H1 (cell line): ENCODE results near the gene KCNQ1OT1. TPM values are rescaled to one million over a fixed set of nuclear protein-coding genes. Genes with fewer than 3 reads are reported as not detected.

Source experiments
- ASH2L ChIP-seq: fragments of 200-600, 300-600 bp; sonication (generic); IDR thresholded peaks from one replicate; pipeline ENCODE4 v1.7.1; 2017; ENCODE audit warnings: low read length
- CBX8 ChIP-seq: fragments of 300-800, 300-1000 bp; sonication (generic); IDR thresholded peaks from 2 replicates; pipeline ENCODE4 v1.7.1; 2016; ENCODE audit warnings: low read depth, low read length, borderline replicate concordance
- CHD7 ChIP-seq: fragments of 300-600 bp; sonication (generic); IDR thresholded peaks from 2 replicates; pipeline ENCODE4 v1.7.1; 2012; ENCODE audit warnings: low read length, moderate library complexity, mild to moderate bottlenecking, inconsistent platforms; ENCODE audit not compliant: insufficient replicate concordance
- CREB1 ChIP-seq: IDR thresholded peaks from 2 replicates; pipeline ENCODE4 v1.6.1; 2012; ENCODE audit warnings: inconsistent platforms
- HDAC2 ChIP-seq, 2 experiments: fragments of 300-600 bp in 1 of 2; sonication (generic) in 1 of 2; IDR thresholded peaks; 2 replicates each; pipeline ENCODE4 v1.6.1; 2011 to 2012; ENCODE audit warnings: low read depth in 2 of 2, low read length in 2 of 2, mild to moderate bottlenecking in 2 of 2, moderate library complexity in 2 of 2, borderline replicate concordance in 1 of 2, inconsistent platforms in 1 of 2
- NRF1 ChIP-seq: IDR thresholded peaks from 2 replicates; pipeline ENCODE4 v1.6.1; 2011; ENCODE audit warnings: mild to moderate bottlenecking, low read depth, low read length, improper control_type of control experiment
- SRF ChIP-seq: IDR thresholded peaks from 2 replicates; pipeline ENCODE4 v1.6.1; 2011; ENCODE audit warnings: mild to moderate bottlenecking, low read depth, low read length, moderate library complexity
- YY1 ChIP-seq: IDR thresholded peaks from 2 replicates; pipeline ENCODE4 v1.6.1; 2011; ENCODE audit warnings: low read depth, mild to moderate bottlenecking, low read length
- polyA plus RNA-seq, 7 experiments: library from polyadenylated mRNA; depleted of rRNA in 3 of 7; stranded (reverse) in 5 of 7; unstranded in 2 of 7; fragments of >200 nt in 5 of 7; fragments of 200-250 nt in 2 of 7; gene quantifications; 1 replicate in 5 of 7; 2 replicates in 1 of 7; 4 replicates in 1 of 7; pipeline versions ENCODE4 v1.2.1 to v1.2.3, GENCODE V29; 2011 to 2013; ENCODE audit warnings: missing spikeins in 2 of 7, mixed read lengths in 2 of 7
- total RNA-seq: library from RNA; stranded (reverse); fragmentation: NEBNext Ultra II Directional; extraction: Animal tissue kit (Norgen Biotek cat#: 25700); gene quantifications from 2 replicates; pipeline ENCODE4 v1.2.1, GENCODE V29; 2021
- TF ChIP-seq, protein P1 (sequence below): IDR thresholded peaks from 2 replicates; pipeline ENCODE4 v1.6.1; 2012; ENCODE audit warnings: low read length, inconsistent platforms

Gene KCNQ1OT1
- total and polyA plus RNA-seq, 2 of the 8 experiments (the other 6 are each of a cell fraction or from before 2014, with no cell fraction given) = 0.21 to 1.2 TPM

DNA sequence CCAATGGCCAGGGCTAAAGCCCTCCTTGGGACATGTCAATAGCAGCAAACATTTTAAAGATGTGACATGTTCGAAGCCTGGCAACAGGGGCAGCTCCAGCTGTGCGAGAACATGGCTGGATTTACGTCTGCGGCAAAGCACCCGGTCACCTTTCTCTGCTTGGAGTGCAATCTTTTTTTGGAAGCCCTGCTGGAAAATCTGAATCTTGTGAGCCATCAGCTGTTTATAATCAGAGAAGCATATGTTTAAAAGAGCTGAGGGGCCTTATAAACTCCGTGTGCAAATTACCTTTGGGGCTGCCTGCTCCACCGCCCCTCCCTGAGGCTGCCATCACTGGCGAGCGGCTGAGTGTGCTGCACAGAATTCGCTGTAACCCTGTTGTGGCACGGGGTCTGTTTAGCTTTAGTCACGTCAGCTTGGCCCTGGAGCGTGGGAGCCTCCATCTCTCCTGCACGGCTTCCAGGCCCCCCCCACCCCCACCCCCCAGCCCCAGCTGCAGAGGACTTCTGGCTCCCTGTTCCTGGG is 9.0 kb upstream of the KCNQ1OT1 start (continued):
- TF ChIP-seq CHD7 (no peak), YY1 (no peak), SRF (no peak), NRF1 (no peak), CREB1 (no peak), ASH2L (no peak), CBX8 (no peak), HDAC2 (IDR thresholded peaks at IDR 0.05; ENCODE audit: borderline replicate concordance in 1 of 2, low read depth in 2 of 2, low read length in 2 of 2) (no peak)
- TF ChIP-seq, protein P1, sequence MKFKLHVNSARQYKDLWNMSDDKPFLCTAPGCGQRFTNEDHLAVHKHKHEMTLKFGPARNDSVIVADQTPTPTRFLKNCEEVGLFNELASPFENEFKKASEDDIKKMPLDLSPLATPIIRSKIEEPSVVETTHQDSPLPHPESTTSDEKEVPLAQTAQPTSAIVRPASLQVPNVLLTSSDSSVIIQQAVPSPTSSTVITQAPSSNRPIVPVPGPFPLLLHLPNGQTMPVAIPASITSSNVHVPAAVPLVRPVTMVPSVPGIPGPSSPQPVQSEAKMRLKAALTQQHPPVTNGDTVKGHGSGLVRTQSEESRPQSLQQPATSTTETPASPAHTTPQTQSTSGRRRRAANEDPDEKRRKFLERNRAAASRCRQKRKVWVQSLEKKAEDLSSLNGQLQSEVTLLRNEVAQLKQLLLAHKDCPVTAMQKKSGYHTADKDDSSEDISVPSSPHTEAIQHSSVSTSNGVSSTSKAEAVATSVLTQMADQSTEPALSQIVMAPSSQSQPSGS = no peak
